Prostate gland (tissue), 2 donors: ENCODE measurements around the gene FAF1. TPM values are rescaled to one million over a fixed set of nuclear protein-coding genes. Genes with fewer than 3 reads are reported as not detected.

Source experiments
- DNase-seq: peaks from one replicate; pipeline ENCODE4 v3.0.0-alpha.2; 2019; ENCODE audit warnings: low spot score
- H3K27ac ChIP-seq, 2 donors: fragments of 200-600 bp; sonication (generic); 2 replicates each; pipeline ENCODE4 v1.5.1; 2017 to 2019
- H3K27me3 ChIP-seq: fragments of 200-600 bp; sonication (generic); replicated peaks from 2 replicates; pipeline ENCODE4 v1.5.1; 2019; ENCODE audit not compliant: insufficient read depth
- H3K36me3 ChIP-seq, 2 donors: fragments of 200-600 bp; sonication (generic); 1 replicate in 1 of 2; 2 replicates in 1 of 2; pipeline versions ENCODE4 v1.5.1 to v1.8.1; 2017 to 2019
- H3K4me1 ChIP-seq: fragments of 200-600 bp; sonication (generic); replicated peaks from 2 replicates; pipeline ENCODE4 v1.5.1; 2019
- H3K4me3 ChIP-seq, 2 donors: fragments of 200-600 bp; sonication (generic); 2 replicates each; pipeline ENCODE4 v1.5.1; 2017 to 2019
- H3K9me3 ChIP-seq: fragments of 200-600 bp; sonication (generic); 2 replicates; pipeline ENCODE4 v1.5.1; 2017
- POLR2A ChIP-seq: fragments of 450-650 bp; IDR thresholded peaks from one replicate; pipeline ENCODE4 v1.6.1; 2016; ENCODE audit warnings: antibody characterized with exemption, mild to moderate bottlenecking
- POLR2AphosphoS5 ChIP-seq: sonication (generic); formaldehyde crosslinking; IDR thresholded peaks from one replicate; pipeline ENCODE4 v1.6.1; 2017; ENCODE audit warnings: antibody characterized with exemption
- WGBS: methylation state at CpG from one replicate; pipeline ENCODE4 v1.1.5; 2018; 5-methylcytosine and 5-hydroxymethylcytosine counted together
- intact Hi-C: fragments of 100-400 bp; cut with DNase I; formaldehyde crosslinking; loops from one replicate; pipeline ENCODE4 v1.14.2; 2022
- total RNA-seq, 2 donors: library from RNA; depleted of rRNA; stranded (reverse); fragments of >200 nt; gene quantifications; one replicate each; pipeline ENCODE4 v1.1.0, GENCODE V29; 2016
- TF ChIP-seq, protein P1 (sequence below), 4 experiments: fragments of 200-600 bp in 2 of 4; fragments of 450-650 bp in 2 of 4; sonication (generic) in 2 of 4; IDR thresholded peaks; 1 replicate in 3 of 4; 2 replicates in 1 of 4; pipeline ENCODE4 v1.5.1; 2016 to 2019; ENCODE audit warnings: antibody characterized with exemption in 4 of 4, mild to moderate bottlenecking in 2 of 4, moderate library complexity in 2 of 4

The FAF1 gene
- total RNA-seq, 2 donors from 2014 or later = 40.4 to 41.5 TPM

DNA sequence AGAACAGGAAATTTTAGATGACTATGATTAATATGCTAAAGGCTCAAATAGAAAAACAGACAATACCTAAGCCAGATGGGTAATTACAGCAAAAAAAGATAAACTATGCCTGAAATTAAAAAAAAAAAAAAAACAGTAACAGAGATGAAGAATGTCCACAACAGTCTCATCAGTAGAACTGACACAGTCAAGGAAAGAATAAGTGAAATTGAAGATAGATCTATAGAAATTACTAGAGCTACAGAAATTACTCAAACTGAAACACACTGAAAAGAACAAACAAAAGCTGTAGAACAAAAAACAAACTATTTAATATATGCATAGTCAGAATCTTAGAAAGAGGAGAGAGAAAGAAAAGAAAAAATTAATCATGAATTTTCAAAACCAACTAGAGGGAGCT is 112.8 kb downstream of the FAF1 start:
- intact Hi-C loops = no loop called here
- Histone ChIP-seq H3K9me3 (no peaks in the 10 kb centered on the region), H3K27ac (no peak overlapping the region), H3K4me3 (no peak overlapping the region), H3K36me3 (no peaks in the 10 kb centered on the region), H3K4me1 (no peaks in the 10 kb centered on the region), H3K27me3 (no peaks in the 10 kb centered on the region)
- TF ChIP-seq POLR2AphosphoS5 (no peak), POLR2A (no peak)
- TF ChIP-seq, protein P1, sequence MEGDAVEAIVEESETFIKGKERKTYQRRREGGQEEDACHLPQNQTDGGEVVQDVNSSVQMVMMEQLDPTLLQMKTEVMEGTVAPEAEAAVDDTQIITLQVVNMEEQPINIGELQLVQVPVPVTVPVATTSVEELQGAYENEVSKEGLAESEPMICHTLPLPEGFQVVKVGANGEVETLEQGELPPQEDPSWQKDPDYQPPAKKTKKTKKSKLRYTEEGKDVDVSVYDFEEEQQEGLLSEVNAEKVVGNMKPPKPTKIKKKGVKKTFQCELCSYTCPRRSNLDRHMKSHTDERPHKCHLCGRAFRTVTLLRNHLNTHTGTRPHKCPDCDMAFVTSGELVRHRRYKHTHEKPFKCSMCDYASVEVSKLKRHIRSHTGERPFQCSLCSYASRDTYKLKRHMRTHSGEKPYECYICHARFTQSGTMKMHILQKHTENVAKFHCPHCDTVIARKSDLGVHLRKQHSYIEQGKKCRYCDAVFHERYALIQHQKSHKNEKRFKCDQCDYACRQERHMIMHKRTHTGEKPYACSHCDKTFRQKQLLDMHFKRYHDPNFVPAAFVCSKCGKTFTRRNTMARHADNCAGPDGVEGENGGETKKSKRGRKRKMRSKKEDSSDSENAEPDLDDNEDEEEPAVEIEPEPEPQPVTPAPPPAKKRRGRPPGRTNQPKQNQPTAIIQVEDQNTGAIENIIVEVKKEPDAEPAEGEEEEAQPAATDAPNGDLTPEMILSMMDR (IDR thresholded peaks at IDR 0.05) = no peak
- DNase-seq = no peak

- no peak overlapping the region for H3K27ac ChIP-seq
- H3K4me1 ChIP-seq = no peaks in the 10 kb centered on the region
- intact Hi-C loops = no loop called here
- TF ChIP-seq POLR2A (no peak), POLR2AphosphoS5 (no peak)
- TF ChIP-seq, protein P1 (IDR thresholded peaks at IDR 0.05) = no peak
- 95% methylated on average over 20 of the region's 20 CpGs for WGBS
- H3K27me3 ChIP-seq = no peaks in the 10 kb centered on the region
- no peaks in the 10 kb centered on the region for H3K36me3 ChIP-seq
- no peak for DNase-seq
- no peak overlapping the region for H3K4me3 ChIP-seq
- no peaks in the 10 kb centered on the region for H3K9me3 ChIP-seq
These were observed 113.7 kb downstream of the FAF1 start for GRCh38 chr1:50846224-50846839.

- Histone ChIP-seq H3K4me1 (no peaks in the 10 kb centered on the region), H3K9me3 (no peaks in the 10 kb centered on the region), H3K4me3 (no peak overlapping the region), H3K27me3 (no peaks in the 10 kb centered on the region), H3K27ac (no peak overlapping the region), H3K36me3 (no peaks in the 10 kb centered on the region)
- DNase-seq = no peak
- intact Hi-C loops = no loop called here
- TF ChIP-seq POLR2A (no peak), POLR2AphosphoS5 (no peak)
- TF ChIP-seq, protein P1 (IDR thresholded peaks at IDR 0.05) = no peak
These were observed 118.2 kb downstream of the FAF1 start for GRCh38 chr1:50841791-50842387.

GRCh38 chr1:50836117-50836516 is 124.0 kb downstream of the FAF1 start:
- intact Hi-C loops = no loop called here
- Histone ChIP-seq H3K4me3 (no peak overlapping the region), H3K27me3 (no peaks in the 10 kb centered on the region), H3K9me3 (no peaks in the 10 kb centered on the region), H3K4me1 (no peaks in the 10 kb centered on the region), H3K36me3 (no peaks in the 10 kb centered on the region), H3K27ac (no peak overlapping the region)
- no peak for DNase-seq
- TF ChIP-seq, protein P1 (IDR thresholded peaks at IDR 0.05) = no peak
- TF ChIP-seq POLR2AphosphoS5 = no peak
- TF ChIP-seq POLR2A = no peak

DNA sequence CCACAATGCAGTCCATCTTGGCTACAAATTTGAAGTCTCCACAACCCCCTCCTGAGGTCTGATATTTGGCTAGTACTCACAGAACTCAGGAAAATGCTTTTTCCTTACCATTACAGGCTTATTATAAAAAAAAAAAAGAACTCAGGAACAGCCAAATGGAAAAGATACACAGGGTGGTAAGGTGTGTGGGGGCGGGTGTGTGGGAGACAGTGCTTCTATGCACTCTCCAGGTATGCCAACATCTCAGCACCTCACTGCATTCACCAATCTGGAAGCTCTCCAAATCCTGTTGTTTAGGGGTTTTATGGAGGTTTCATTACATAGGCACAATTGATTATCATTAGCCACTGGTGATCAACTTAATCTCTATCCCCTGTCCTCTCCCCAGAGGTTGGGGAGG is 126.9 kb downstream of the FAF1 start:
- TF ChIP-seq POLR2A (no peak), POLR2AphosphoS5 (no peak)
- TF ChIP-seq, protein P1 (IDR thresholded peaks at IDR 0.05) = no peak
- 92% methylated on average over 1 of the region's 1 CpG for WGBS
- H3K4me3 ChIP-seq = no peak overlapping the region
- intact Hi-C loops = no loop called here
- H3K36me3 ChIP-seq = no peaks in the 10 kb centered on the region
- H3K9me3 ChIP-seq = no peaks in the 10 kb centered on the region
- DNase-seq = no peak
- no peaks in the 10 kb centered on the region for H3K4me1 ChIP-seq
- no peak overlapping the region for H3K27ac ChIP-seq
- H3K27me3 ChIP-seq = no peaks in the 10 kb centered on the region
